Measurements from ENCODE around the gene PVALB.

PVALB gene

GRCh38 chr22:36816339-36816635, 548 bp downstream of the PVALB start:
- DNase-seq (ENCODE audit: low read depth in 1 of 2, low spot score in 1 of 2) = no peak
- peaks cover 56% of the 10 kb centered on the region for H3K27me3 ChIP-seq (ENCODE audit: insufficient read depth, poor library complexity, severe bottlenecking)
- no peak overlapping the region for H3K27ac ChIP-seq (replicated peaks)
- no peak for TF ChIP-seq REST (IDR thresholded peaks at IDR 0.05; ENCODE audit: insufficient replicate concordance, low read depth)
- no peak for TF ChIP-seq SPI1 (IDR thresholded peaks at IDR 0.05; ENCODE audit: borderline replicate concordance, low read depth)
- TF ChIP-seq GABPA (IDR thresholded peaks at IDR 0.05; ENCODE audit: low read depth) = no peak
- no peak for TF ChIP-seq CTCF (IDR thresholded peaks at IDR 0.05; ENCODE audit: insufficient read depth, low read length)
- TF ChIP-seq POLR2AphosphoS5 (IDR thresholded peaks at IDR 0.05; ENCODE audit: low read depth) = no peak
- no peak overlapping the region for H3K4me3 ChIP-seq (replicated peaks; ENCODE audit: insufficient read depth, low read length)

- TF ChIP-seq POLR2AphosphoS5 (IDR thresholded peaks at IDR 0.05; ENCODE audit: low read depth) = no peak
- no peak for TF ChIP-seq CTCF (IDR thresholded peaks at IDR 0.05; ENCODE audit: insufficient read depth, low read length)
- no peak for TF ChIP-seq SPI1 (IDR thresholded peaks at IDR 0.05; ENCODE audit: borderline replicate concordance, low read depth)
- TF ChIP-seq REST (IDR thresholded peaks at IDR 0.05; ENCODE audit: insufficient replicate concordance, low read depth) = no peak
- no peak for TF ChIP-seq GABPA (IDR thresholded peaks at IDR 0.05; ENCODE audit: low read depth)
- no peak for DNase-seq (ENCODE audit: low read depth in 1 of 2, low spot score in 1 of 2)
- no peak overlapping the region for H3K27ac ChIP-seq (replicated peaks)
- H3K4me3 ChIP-seq (replicated peaks; ENCODE audit: insufficient read depth, low read length) = no peak overlapping the region
- peaks cover 53% of the 10 kb centered on the region for H3K27me3 ChIP-seq (ENCODE audit: insufficient read depth, poor library complexity, severe bottlenecking)
Measured at GRCh38 chr22:36815558-36816338, 1.1 kb downstream of the PVALB start.

GRCh38 chr22:36814801-36815200, 2.0 kb downstream of the PVALB start:
- Histone ChIP-seq H3K4me3 (replicated peaks; ENCODE audit: insufficient read depth, low read length) (no peak overlapping the region), H3K27ac (replicated peaks) (no peak overlapping the region), H3K27me3 (ENCODE audit: insufficient read depth, poor library complexity, severe bottlenecking) (peaks cover 53% of the 10 kb centered on the region)
- DNase-seq (ENCODE audit: low read depth in 1 of 2, low spot score in 1 of 2) = no peak
- TF ChIP-seq GABPA (IDR thresholded peaks at IDR 0.05; ENCODE audit: low read depth) (no peak), SPI1 (IDR thresholded peaks at IDR 0.05; ENCODE audit: borderline replicate concordance, low read depth) (no peak), POLR2AphosphoS5 (IDR thresholded peaks at IDR 0.05; ENCODE audit: low read depth) (no peak), REST (IDR thresholded peaks at IDR 0.05; ENCODE audit: insufficient replicate concordance, low read depth) (no peak), CTCF (IDR thresholded peaks at IDR 0.05; ENCODE audit: insufficient read depth, low read length) (no peak)

Measured in HL-60 (cell line).